T-helper 17 cell (primary cell): ENCODE data around the gene TECPR1. TPM values are rescaled to one million over a fixed set of nuclear protein-coding genes. Genes with fewer than 3 reads are reported as not detected.
A peak's percentile ranks its signal among the peaks of the same experiment; 100 is the strongest.

Experiments
- ATAC-seq: fragments of 150-1000 bp; cut with Tn5 transposase; 2 replicates; pipeline ENCODE4 v1.10.0; 2021; ENCODE audit warnings: mild to moderate bottlenecking, moderate library complexity
- DNase-seq, 3 donors: peaks; one replicate each; pipeline versions ENCODE4 v3.0.0 to v3.0.0-alpha.2; 2020 to 2021
- H3K9me3 ChIP-seq: one replicate; pipeline ENCODE4 v1.7.0; 2013; ENCODE audit warnings: low read length, mild to moderate bottlenecking; ENCODE audit not compliant: control insufficient read depth, poor library complexity, severe bottlenecking
- H3K27ac Mint-ChIP-seq: one replicate; pipeline ENCODE4 v1.8.0; 2022; ENCODE audit warnings: mild to moderate bottlenecking, moderate library complexity, mixed read lengths
- H3K27me3 Mint-ChIP-seq: one replicate; pipeline ENCODE4 v1.8.0; 2022; ENCODE audit warnings: mixed read lengths
- H3K36me3 Mint-ChIP-seq: one replicate; pipeline ENCODE4 v1.8.0; 2022; ENCODE audit warnings: low read depth, mixed read lengths
- H3K4me1 Mint-ChIP-seq: one replicate; pipeline ENCODE4 v1.8.0; 2022; ENCODE audit warnings: mild to moderate bottlenecking, mixed read lengths
- H3K4me3 Mint-ChIP-seq: one replicate; pipeline ENCODE4 v1.8.0; 2022; ENCODE audit warnings: mild to moderate bottlenecking, moderate library complexity, mixed read lengths
- total RNA-seq, 4 donors: library from RNA in 2 of 4; stranded (reverse) in 2 of 4; gene quantifications; one replicate each; pipeline ENCODE4 v1.2.3 and lab custom pipeline; 2022 to 2026

The TECPR1 gene
- total RNA-seq, 2 donors from 2014 or later = 76.5 to 100 TPM

GRCh38 chr7:98232799-98233198, 19.2 kb downstream of the TECPR1 start:
- Mint-ChIP-seq H3K4me3 (no peak overlapping the region), H3K27ac (no peak overlapping the region), H3K4me1 (no peaks in the 10 kb centered on the region), H3K27me3 (no peaks in the 10 kb centered on the region), H3K36me3 (no peaks in the 10 kb centered on the region)
- no peak for ATAC-seq
- DNase-seq = no peak
- H3K9me3 ChIP-seq = no peaks in the 10 kb centered on the region

GRCh38 chr7:98232263-98232585, 19.8 kb downstream of the TECPR1 start:
- no peak for ATAC-seq
- H3K36me3 Mint-ChIP-seq = no peaks in the 10 kb centered on the region

GRCh38 chr7:98231493-98232262, 20.4 kb downstream of the TECPR1 start:
- H3K27ac Mint-ChIP-seq = no peak overlapping the region
- no peak overlapping the region for H3K4me3 Mint-ChIP-seq
- H3K36me3 Mint-ChIP-seq = no peaks in the 10 kb centered on the region
- ATAC-seq = no peak
- no peaks in the 10 kb centered on the region for H3K4me1 Mint-ChIP-seq
- no peaks in the 10 kb centered on the region for H3K27me3 Mint-ChIP-seq
- no peaks in the 10 kb centered on the region for H3K9me3 ChIP-seq
- no peak for DNase-seq

More at GRCh38 chr7:98232263-98232585, 19.8 kb downstream of the TECPR1 start:
- H3K27ac Mint-ChIP-seq = no peak overlapping the region
- H3K4me1 Mint-ChIP-seq = no peaks in the 10 kb centered on the region
- H3K27me3 Mint-ChIP-seq = no peaks in the 10 kb centered on the region
- no peak overlapping the region for H3K4me3 Mint-ChIP-seq
- H3K9me3 ChIP-seq = no peaks in the 10 kb centered on the region
- no peak for DNase-seq

GRCh38 chr7:98230746-98231471, 21.1 kb downstream of the TECPR1 start:
- DNase-seq = no peak
- Mint-ChIP-seq H3K4me1 (no peaks in the 10 kb centered on the region), H3K36me3 (no peaks in the 10 kb centered on the region), H3K4me3 (no peak overlapping the region), H3K27ac (no peak overlapping the region), H3K27me3 (no peaks in the 10 kb centered on the region)
- H3K9me3 ChIP-seq = no peaks in the 10 kb centered on the region
- no peak for ATAC-seq

GRCh38 chr7:98229991-98230745, 21.9 kb downstream of the TECPR1 start:
- DNase-seq (no peak), ATAC-seq (no peak)
- Mint-ChIP-seq H3K27ac (peak overlapping the region; percentile 72), H3K4me1 (no peaks in the 10 kb centered on the region), H3K36me3 (no peaks in the 10 kb centered on the region), H3K27me3 (no peaks in the 10 kb centered on the region), H3K4me3 (no peak overlapping the region)
- no peaks in the 10 kb centered on the region for H3K9me3 ChIP-seq

GRCh38 chr7:98229441-98229840, 22.6 kb downstream of the TECPR1 start:
- no peaks in the 10 kb centered on the region for H3K9me3 ChIP-seq
- Mint-ChIP-seq H3K4me1 (no peaks in the 10 kb centered on the region), H3K27ac (peak overlapping the region; percentile 72), H3K27me3 (no peaks in the 10 kb centered on the region), H3K36me3 (no peaks in the 10 kb centered on the region), H3K4me3 (no peak overlapping the region)
- DNase-seq (no peak), ATAC-seq (no peak)

GRCh38 chr7:98228801-98229200, 23.2 kb downstream of the TECPR1 start:
- no peaks in the 10 kb centered on the region for H3K9me3 ChIP-seq
- no peak overlapping the region for H3K4me3 Mint-ChIP-seq
- no peak overlapping the region for H3K27ac Mint-ChIP-seq
- ATAC-seq (no peak), DNase-seq (no peak)
- no peaks in the 10 kb centered on the region for H3K27me3 Mint-ChIP-seq
- H3K4me1 Mint-ChIP-seq = no peaks in the 10 kb centered on the region
- no peaks in the 10 kb centered on the region for H3K36me3 Mint-ChIP-seq

- Mint-ChIP-seq H3K4me1 (no peaks in the 10 kb centered on the region), H3K27ac (peak overlapping the region; percentile 74), H3K4me3 (no peak overlapping the region), H3K27me3 (no peaks in the 10 kb centered on the region), H3K36me3 (no peaks in the 10 kb centered on the region)
- ATAC-seq (no peak), DNase-seq (no peak)
- H3K9me3 ChIP-seq = no peaks in the 10 kb centered on the region
Observed at GRCh38 chr7:98227939-98228338, 24.1 kb downstream of the TECPR1 start.

- Mint-ChIP-seq H3K27ac (no peak overlapping the region), H3K27me3 (no peaks in the 10 kb centered on the region), H3K4me1 (no peaks in the 10 kb centered on the region), H3K4me3 (no peak overlapping the region), H3K36me3 (no peaks in the 10 kb centered on the region)
- DNase-seq (no peak), ATAC-seq (no peak)
- H3K9me3 ChIP-seq = no peaks in the 10 kb centered on the region
Observed at GRCh38 chr7:98225913-98226614, 26.0 kb downstream of the TECPR1 start.

GRCh38 chr7:98224701-98225181, 27.3 kb downstream of the TECPR1 start:
- ATAC-seq (no peak), DNase-seq (no peak)
- no peak overlapping the region for H3K27ac Mint-ChIP-seq
- no peaks in the 10 kb centered on the region for H3K4me1 Mint-ChIP-seq
- no peak overlapping the region for H3K4me3 Mint-ChIP-seq
- no peaks in the 10 kb centered on the region for H3K9me3 ChIP-seq
- H3K36me3 Mint-ChIP-seq = no peaks in the 10 kb centered on the region
- no peaks in the 10 kb centered on the region for H3K27me3 Mint-ChIP-seq

GRCh38 chr7:98223898-98224700, 27.9 kb downstream of the TECPR1 start:
- H3K9me3 ChIP-seq = no peaks in the 10 kb centered on the region
- Mint-ChIP-seq H3K4me1 (peaks cover 4% of the 10 kb centered on the region), H3K27ac (no peak overlapping the region), H3K27me3 (no peaks in the 10 kb centered on the region), H3K4me3 (no peak overlapping the region), H3K36me3 (no peaks in the 10 kb centered on the region)
- DNase-seq (no peak), ATAC-seq (no peak)

GRCh38 chr7:98223351-98223897, 28.6 kb downstream of the TECPR1 start:
- Mint-ChIP-seq H3K27me3 (no peaks in the 10 kb centered on the region), H3K36me3 (no peaks in the 10 kb centered on the region), H3K4me1 (peaks cover 10% of the 10 kb centered on the region), H3K4me3 (no peak overlapping the region), H3K27ac (no peak overlapping the region)
- no peak for DNase-seq
- no peak for ATAC-seq
- H3K9me3 ChIP-seq = no peaks in the 10 kb centered on the region
